Epithelial cell of proximal tubule (primary cell): ENCODE data around the gene PSMD4. TPM values are rescaled to one million over a fixed set of nuclear protein-coding genes. Genes with fewer than 3 reads are reported as not detected.

Source experiments
- DNase-seq: peaks from one replicate; pipeline ENCODE4 v3.0.0-alpha.2; 2011; ENCODE audit warnings: low read depth
- H3K4me3 ChIP-seq: 2 replicates; pipeline ENCODE4 v1.5.1; 2011; ENCODE audit warnings: low read depth, mild to moderate bottlenecking, low read length
- CTCF ChIP-seq: conservative IDR thresholded peaks from 2 replicates; pipeline ENCODE4 v1.5.1; 2012; ENCODE audit warnings: low read depth, mild to moderate bottlenecking, low read length
- total RNA-seq: library from RNA; depleted of rRNA; stranded (reverse); fragments of >200 nt; gene quantifications from 2 replicates; pipeline ENCODE4 v1.2.3, GENCODE V29; 2015

PSMD4 gene
- total RNA-seq, 1 donor from 2014 or later, result 225 TPM

- no peak overlapping the region for H3K4me3 ChIP-seq
- DNase-seq, result no peak
- peak; percentile 89 for TF ChIP-seq CTCF
Measured at GRCh38 chr1:151251656-151252470, 2.7 kb upstream of the PSMD4 start.

GRCh38 chr1:151255381-151255780 lies 847 bp downstream of the PSMD4 start:
- peak overlapping the region; percentile 83 for H3K4me3 ChIP-seq
- TF ChIP-seq CTCF, result no peak
- no peak for DNase-seq

GRCh38 chr1:151259351-151259750 lies 4.8 kb downstream of the PSMD4 start:
- no peak for TF ChIP-seq CTCF
- DNase-seq, result no peak
- H3K4me3 ChIP-seq, result no peak overlapping the region

- no peak for TF ChIP-seq CTCF
- H3K4me3 ChIP-seq, result no peak overlapping the region
- DNase-seq, result no peak
Measured at GRCh38 chr1:151265446-151266236, 11.1 kb downstream of the PSMD4 start.

GRCh38 chr1:151266315-151266714 lies 11.8 kb downstream of the PSMD4 start:
- DNase-seq, result no peak
- no peak overlapping the region for H3K4me3 ChIP-seq
- no peak for TF ChIP-seq CTCF

GRCh38 chr1:151266821-151267220 lies 12.3 kb downstream of the PSMD4 start:
- no peak for TF ChIP-seq CTCF
- H3K4me3 ChIP-seq, result no peak overlapping the region
- DNase-seq, result no peak
